ENCODE results near the gene SHISAL2B. TPM values are rescaled to one million over a fixed set of nuclear protein-coding genes. Genes with fewer than 3 reads are reported as not detected.

Gene SHISAL2B
- total RNA-seq, 2 experiments from 2014 or later, result not detected

- no peak for DNase-seq
- no peak overlapping the region for H3K4me3 Mint-ChIP-seq
- H3K27ac Mint-ChIP-seq, result no peak overlapping the region
- peaks cover 11% of the 10 kb centered on the region for H3K36me3 Mint-ChIP-seq
- H3K4me1 Mint-ChIP-seq, result peaks cover 11% of the 10 kb centered on the region
- no peaks in the 10 kb centered on the region for H3K9me3 Mint-ChIP-seq
- H3K27me3 Mint-ChIP-seq, result no peaks in the 10 kb centered on the region
Measured at GRCh38 chr5:64746446-64746845, 56.1 kb downstream of the SHISAL2B start.

GRCh38 chr5:64749385-64749784 is 59.1 kb downstream of the SHISAL2B start:
- H3K9me3 Mint-ChIP-seq, result no peaks in the 10 kb centered on the region
- peaks cover 14% of the 10 kb centered on the region for H3K36me3 Mint-ChIP-seq
- H3K27me3 Mint-ChIP-seq, result no peaks in the 10 kb centered on the region
- no peak overlapping the region for H3K27ac Mint-ChIP-seq
- DNase-seq, result no peak
- H3K4me3 Mint-ChIP-seq, result no peak overlapping the region
- peaks cover 10% of the 10 kb centered on the region for H3K4me1 Mint-ChIP-seq

GRCh38 chr5:64754066-64754465 is 63.8 kb downstream of the SHISAL2B start:
- Mint-ChIP-seq H3K4me1 (peaks cover 15% of the 10 kb centered on the region), H3K36me3 (peaks cover 14% of the 10 kb centered on the region), H3K4me3 (no peak overlapping the region), H3K9me3 (no peaks in the 10 kb centered on the region), H3K27ac (no peak overlapping the region), H3K27me3 (no peaks in the 10 kb centered on the region)
- DNase-seq, result no peak

GRCh38 chr5:64758901-64759300 is 68.6 kb downstream of the SHISAL2B start:
- Mint-ChIP-seq H3K4me3 (no peak overlapping the region), H3K9me3 (no peaks in the 10 kb centered on the region), H3K27me3 (no peaks in the 10 kb centered on the region), H3K4me1 (peaks cover 21% of the 10 kb centered on the region), H3K27ac (no peak overlapping the region), H3K36me3 (peaks cover 7% of the 10 kb centered on the region)
- DNase-seq, result no peak

GRCh38 chr5:64759960-64760660 is 69.8 kb downstream of the SHISAL2B start:
- Mint-ChIP-seq H3K4me1 (peaks cover 21% of the 10 kb centered on the region), H3K4me3 (no peak overlapping the region), H3K27me3 (no peaks in the 10 kb centered on the region), H3K27ac (no peak overlapping the region), H3K36me3 (peaks cover 9% of the 10 kb centered on the region), H3K9me3 (no peaks in the 10 kb centered on the region)
- DNase-seq, result no peak

GRCh38 chr5:64763948-64764503 is 73.7 kb downstream of the SHISAL2B start:
- no peak for DNase-seq
- Mint-ChIP-seq H3K36me3 (peaks cover 10% of the 10 kb centered on the region), H3K9me3 (no peaks in the 10 kb centered on the region), H3K27ac (no peak overlapping the region), H3K4me3 (no peak overlapping the region), H3K27me3 (no peaks in the 10 kb centered on the region), H3K4me1 (peaks cover 28% of the 10 kb centered on the region)

- no peak for DNase-seq
- H3K4me3 Mint-ChIP-seq, result no peak overlapping the region
Measured at GRCh38 chr5:64765804-64766504, 75.7 kb downstream of the SHISAL2B start.

GRCh38 chr5:64766941-64767340 is 76.6 kb downstream of the SHISAL2B start:
- peaks cover 10% of the 10 kb centered on the region for H3K36me3 Mint-ChIP-seq
- no peaks in the 10 kb centered on the region for H3K27me3 Mint-ChIP-seq
- H3K9me3 Mint-ChIP-seq, result no peaks in the 10 kb centered on the region
- peak overlapping the region; percentile 97 for H3K4me3 Mint-ChIP-seq
- no peak for DNase-seq
- H3K27ac Mint-ChIP-seq, result no peak overlapping the region
- H3K4me1 Mint-ChIP-seq, result peaks cover 34% of the 10 kb centered on the region

More at GRCh38 chr5:64765804-64766504, 75.7 kb downstream of the SHISAL2B start:
- H3K27me3 Mint-ChIP-seq, result no peaks in the 10 kb centered on the region
- H3K4me1 Mint-ChIP-seq, result peaks cover 31% of the 10 kb centered on the region
- no peak overlapping the region for H3K27ac Mint-ChIP-seq
- H3K9me3 Mint-ChIP-seq, result no peaks in the 10 kb centered on the region
- H3K36me3 Mint-ChIP-seq, result peaks cover 10% of the 10 kb centered on the region

Other genes with a start within 250 kb of the SHISAL2B start
- gene RGS7BP, start 184.5 kb upstream of the SHISAL2B start, total RNA-seq, result not detected
- 10 to 100 TPM; 27.3 to 33.5 TPM for gene SREK1IP1, start 78.2 kb downstream of the SHISAL2B start, total RNA-seq
- gene CWC27, start 78.4 kb downstream of the SHISAL2B start, total RNA-seq, result 10 to 100 TPM; 33.6 to 39.7 TPM